Activated naive CD8-positive, alpha-beta T cell treated with anti-CD3 and anti-CD28 coated beads, Interleukin-2, amount 10 ng/mL, durations not matched to agents 7 days and 5 days (primary cell): ENCODE data around the gene COX6B1. TPM values are rescaled to one million over a fixed set of nuclear protein-coding genes. Genes with fewer than 3 reads are reported as not detected.
"Not testable (repeated sequence)": the region's sequence is repeated elsewhere in the genome, so short reads cannot be mapped to it uniquely, and the experiment has no call there.

Experiments used
- ATAC-seq: fragments of 150-1000 bp; cut with Tn5 transposase; one replicate; pipeline ENCODE4 v1.10.0; 2021; ENCODE audit warnings: low read depth, moderate library complexity
- POLR2A ChIA-PET: fragments of 350-600 bp; sonication (Branson Sonifier 250); formaldehyde crosslinking; loops from one replicate; lab custom pipeline; 2021; ENCODE audit warnings: antibody characterized with exemption; lab: Charles Lee
- DNase-seq: peaks from one replicate; pipeline ENCODE4 v3.0.0; 2021
- H3K27ac Mint-ChIP-seq: one replicate; pipeline ENCODE4 v1.8.0; 2022; ENCODE audit warnings: mild to moderate bottlenecking, mixed read lengths
- H3K27me3 Mint-ChIP-seq: one replicate; pipeline ENCODE4 v1.8.0; 2022; ENCODE audit warnings: mild to moderate bottlenecking, moderate library complexity, mixed read lengths
- H3K36me3 Mint-ChIP-seq: one replicate; pipeline ENCODE4 v1.8.0; 2021; ENCODE audit warnings: mild to moderate bottlenecking, mixed read lengths
- H3K4me1 Mint-ChIP-seq: one replicate; pipeline ENCODE4 v1.8.0; 2021; ENCODE audit warnings: mixed read lengths
- H3K4me3 Mint-ChIP-seq: one replicate; pipeline ENCODE4 v1.8.0; 2022; ENCODE audit warnings: mild to moderate bottlenecking, moderate library complexity, mixed read lengths
- H3K9me3 Mint-ChIP-seq: one replicate; pipeline ENCODE4 v1.8.0; 2021; ENCODE audit warnings: mixed read lengths
- total RNA-seq, 2 experiments: library from RNA; stranded (reverse); gene quantifications; one replicate each; pipeline ENCODE4 v1.2.3, GENCODE V29; 2021

The COX6B1 gene
- total RNA-seq, 2 experiments from 2014 or later: 407 to 412 TPM

DNA sequence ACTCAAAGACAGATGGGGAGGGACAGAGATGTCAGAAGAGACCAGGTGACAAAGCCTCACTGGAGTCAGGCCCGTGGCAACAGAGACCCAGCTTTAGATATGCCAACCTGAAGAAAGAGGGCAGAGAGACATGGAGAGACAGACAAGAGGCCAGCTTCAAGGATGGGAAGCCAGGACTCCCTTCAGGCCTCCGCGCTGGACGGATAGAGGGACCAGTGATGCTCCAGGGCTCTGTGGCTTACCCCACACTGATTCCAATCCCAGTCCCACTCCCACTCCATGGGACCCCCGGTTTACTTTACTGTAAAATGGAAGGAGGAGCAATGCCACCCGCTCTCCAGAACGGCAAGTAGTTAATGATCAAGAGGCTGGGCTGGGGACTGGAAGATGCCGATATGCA is 8.3 kb upstream of the COX6B1 start:
- Mint-ChIP-seq H3K4me1 (peaks cover 25% of the 10 kb centered on the region), H3K9me3 (no peaks in the 10 kb centered on the region), H3K36me3 (peaks cover 12% of the 10 kb centered on the region), H3K27me3 (no peaks in the 10 kb centered on the region), H3K27ac (no peak overlapping the region), H3K4me3 (no peak overlapping the region)
- no peak for ATAC-seq
- POLR2A ChIA-PET: interaction anchor here (0.6 kb wide), 1 partner anchor 42 kb away, joined by 4 read pairs; no protein-coding TSS in a partner anchor
- DNase-seq: no peak

DNA sequence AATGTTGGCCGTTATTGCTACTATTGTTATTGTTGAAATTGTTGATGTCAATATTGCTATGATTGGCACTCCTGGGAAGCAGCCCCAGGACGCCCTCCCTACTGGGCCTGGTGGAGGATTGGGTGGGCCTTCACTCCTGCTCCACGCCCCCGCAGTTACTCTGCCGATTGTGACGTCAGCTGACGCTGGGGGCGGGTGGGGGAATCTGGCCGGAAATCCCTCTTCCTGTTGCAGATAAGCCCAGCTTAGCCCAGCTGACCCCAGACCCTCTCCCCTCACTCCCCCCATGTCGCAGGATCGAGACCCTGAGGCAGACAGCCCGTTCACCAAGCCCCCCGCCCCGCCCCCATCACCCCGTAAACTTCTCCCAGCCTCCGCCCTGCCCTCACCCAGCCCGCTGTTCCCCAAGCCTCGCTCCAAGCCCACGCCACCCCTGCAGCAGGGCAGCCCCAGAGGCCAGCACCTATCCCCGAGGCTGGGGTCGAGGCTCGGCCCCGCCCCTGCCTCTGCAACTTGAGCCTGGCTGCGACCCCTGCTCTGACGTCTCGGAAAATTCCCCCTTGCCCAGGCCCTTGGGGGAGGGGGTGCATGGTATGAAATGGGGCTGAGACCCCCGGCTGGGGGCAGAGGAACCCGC is 6.5 kb upstream of the COX6B1 start, which contains the start of gene ETV2:
Gene ETV2 (plus strand): TSS at position 231 of the 637 bp plus-strand sequence. CDS start 716 bp downstream, outside the sequence.
- peaks cover 8% of the 10 kb centered on the region for H3K36me3 Mint-ChIP-seq
- peaks cover 34% of the 10 kb centered on the region for H3K4me1 Mint-ChIP-seq
- peak within 1 kb of the TSS; percentile 82 for H3K4me3 Mint-ChIP-seq
- peak within 1 kb of the TSS; percentile 80 for H3K27ac Mint-ChIP-seq
- DNase-seq (peak; percentile 76), ATAC-seq (no peak)
- no peaks in the 10 kb centered on the region for H3K27me3 Mint-ChIP-seq
- no peaks in the 10 kb centered on the region for H3K9me3 Mint-ChIP-seq
- POLR2A ChIA-PET: interaction anchor here (0.6 to 3.6 kb wide), 4 partner anchors 12 to 71 kb away, joined by 3 to 14 read pairs (median 4); no protein-coding TSS in a partner anchor

DNA sequence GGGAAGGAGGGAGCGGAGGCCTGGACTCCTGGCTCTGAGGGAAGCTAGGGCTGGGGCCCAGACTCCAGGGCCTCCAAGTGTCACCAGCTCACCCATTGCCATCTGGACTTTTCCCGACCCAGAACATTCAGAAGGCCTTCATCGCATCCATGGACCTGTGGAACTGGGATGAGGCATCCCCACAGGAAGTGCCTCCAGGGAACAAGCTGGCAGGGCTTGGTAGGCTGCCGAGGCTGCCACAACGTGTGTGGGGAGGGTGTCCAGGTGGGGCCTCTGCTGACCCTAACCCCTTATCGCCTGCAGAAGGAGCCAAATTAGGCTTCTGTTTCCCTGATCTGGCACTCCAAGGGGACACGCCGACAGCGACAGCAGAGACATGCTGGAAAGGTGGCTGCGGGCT is 5.8 kb upstream of the COX6B1 start:
- peaks cover 5% of the 10 kb centered on the region for H3K36me3 Mint-ChIP-seq
- peak overlapping the region; percentile 80 for H3K27ac Mint-ChIP-seq
- H3K9me3 Mint-ChIP-seq: no peaks in the 10 kb centered on the region
- no peaks in the 10 kb centered on the region for H3K27me3 Mint-ChIP-seq
- peak overlapping the region; percentile 82 for H3K4me3 Mint-ChIP-seq
- DNase-seq (no peak), ATAC-seq (no peak)
- POLR2A ChIA-PET: interaction anchor here (0.7 to 3.6 kb wide), 9 partner anchors 8 to 104 kb away, joined by 3 to 14 read pairs (median 5); partner anchors contain the start of genes PSENEN and U2AF1L4
- H3K4me1 Mint-ChIP-seq: peaks cover 33% of the 10 kb centered on the region

DNA sequence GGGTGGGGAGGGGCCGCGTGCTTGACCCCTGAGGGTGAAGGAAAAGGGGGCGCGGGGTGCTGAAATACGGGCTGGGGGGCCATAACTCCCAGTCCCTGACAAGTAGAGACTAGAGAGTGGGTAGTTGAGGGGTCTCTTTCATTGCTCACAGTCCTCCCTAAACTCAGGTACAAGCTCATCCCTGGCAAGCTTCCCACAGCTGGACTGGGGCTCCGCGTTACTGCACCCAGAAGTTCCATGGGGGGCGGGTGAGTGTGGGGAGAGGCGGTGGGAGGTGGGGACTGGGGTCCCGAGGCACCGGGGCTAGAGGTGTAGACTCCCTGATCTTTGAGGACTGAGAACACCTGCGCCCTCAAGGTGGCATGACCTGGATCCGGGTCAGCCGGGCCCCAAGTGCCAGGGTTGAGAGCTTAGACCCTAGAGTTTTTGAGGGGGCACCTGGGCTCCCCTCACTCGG is 5.3 kb upstream of the COX6B1 start:
- no peaks in the 10 kb centered on the region for H3K9me3 Mint-ChIP-seq
- POLR2A ChIA-PET: interaction anchor here (0.7 to 3.6 kb wide), 12 partner anchors 8 to 131 kb away, joined by 3 to 21 read pairs (median 5); partner anchors contain the start of genes HAUS5, PSENEN and U2AF1L4
- H3K4me3 Mint-ChIP-seq: peak overlapping the region; percentile 82
- H3K36me3 Mint-ChIP-seq: peaks cover 4% of the 10 kb centered on the region
- ATAC-seq: no peak
- H3K27me3 Mint-ChIP-seq: no peaks in the 10 kb centered on the region
- peaks cover 34% of the 10 kb centered on the region for H3K4me1 Mint-ChIP-seq
- no peak for DNase-seq
- H3K27ac Mint-ChIP-seq: peak overlapping the region; percentile 80

DNA sequence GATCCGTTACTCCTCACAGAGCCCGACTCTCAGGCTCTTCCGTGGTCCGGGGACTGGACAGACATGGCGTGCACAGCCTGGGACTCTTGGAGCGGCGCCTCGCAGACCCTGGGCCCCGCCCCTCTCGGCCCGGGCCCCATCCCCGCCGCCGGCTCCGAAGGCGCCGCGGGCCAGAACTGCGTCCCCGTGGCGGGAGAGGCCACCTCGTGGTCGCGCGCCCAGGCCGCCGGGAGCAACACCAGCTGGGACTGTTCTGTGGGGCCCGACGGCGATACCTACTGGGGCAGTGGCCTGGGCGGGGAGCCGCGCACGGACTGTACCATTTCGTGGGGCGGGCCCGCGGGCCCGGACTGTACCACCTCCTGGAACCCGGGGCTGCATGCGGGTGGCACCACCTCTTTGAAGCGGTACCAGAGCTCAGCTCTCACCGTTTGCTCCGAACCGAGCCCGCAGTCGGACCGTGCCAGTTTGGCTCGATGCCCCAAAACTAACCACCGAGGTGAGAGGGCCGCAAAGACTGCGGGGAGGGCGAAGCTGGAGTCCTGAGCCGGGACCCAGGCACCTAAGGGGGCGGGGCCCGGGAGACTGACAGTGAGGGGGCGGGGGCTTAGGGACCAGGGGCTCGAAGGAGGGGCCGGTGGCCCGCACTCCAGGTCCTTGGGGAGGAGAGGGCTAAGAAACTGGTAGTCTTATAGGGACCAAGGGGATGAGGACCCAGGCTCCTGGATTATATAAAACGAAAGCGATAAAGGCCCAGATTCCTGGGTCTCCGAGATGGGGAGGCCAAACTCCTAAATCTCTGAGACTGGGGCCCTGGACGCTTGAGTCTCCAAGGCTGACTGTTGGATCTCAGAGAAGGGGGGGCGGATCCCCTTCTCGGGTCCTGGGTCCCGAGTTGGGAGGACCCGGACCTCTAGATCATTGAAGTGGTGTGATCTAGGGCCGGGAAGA is 4.6 kb upstream of the COX6B1 start:
- POLR2A ChIA-PET: interaction anchor here (0.6 to 3.6 kb wide), 23 partner anchors 9 to 411 kb away, joined by 3 to 21 read pairs (median 4); partner anchors contain the start of genes HAUS5, IGFLR1, PSENEN and RBM42
- Mint-ChIP-seq H3K9me3 (no peaks in the 10 kb centered on the region), H3K27me3 (no peaks in the 10 kb centered on the region), H3K4me1 (peaks cover 34% of the 10 kb centered on the region), H3K27ac (peak overlapping the region; percentile 80), H3K36me3 (no peaks in the 10 kb centered on the region), H3K4me3 (peak overlapping the region; percentile 82)
- DNase-seq (peak; percentile 90), ATAC-seq (peak; percentile 35)

DNA sequence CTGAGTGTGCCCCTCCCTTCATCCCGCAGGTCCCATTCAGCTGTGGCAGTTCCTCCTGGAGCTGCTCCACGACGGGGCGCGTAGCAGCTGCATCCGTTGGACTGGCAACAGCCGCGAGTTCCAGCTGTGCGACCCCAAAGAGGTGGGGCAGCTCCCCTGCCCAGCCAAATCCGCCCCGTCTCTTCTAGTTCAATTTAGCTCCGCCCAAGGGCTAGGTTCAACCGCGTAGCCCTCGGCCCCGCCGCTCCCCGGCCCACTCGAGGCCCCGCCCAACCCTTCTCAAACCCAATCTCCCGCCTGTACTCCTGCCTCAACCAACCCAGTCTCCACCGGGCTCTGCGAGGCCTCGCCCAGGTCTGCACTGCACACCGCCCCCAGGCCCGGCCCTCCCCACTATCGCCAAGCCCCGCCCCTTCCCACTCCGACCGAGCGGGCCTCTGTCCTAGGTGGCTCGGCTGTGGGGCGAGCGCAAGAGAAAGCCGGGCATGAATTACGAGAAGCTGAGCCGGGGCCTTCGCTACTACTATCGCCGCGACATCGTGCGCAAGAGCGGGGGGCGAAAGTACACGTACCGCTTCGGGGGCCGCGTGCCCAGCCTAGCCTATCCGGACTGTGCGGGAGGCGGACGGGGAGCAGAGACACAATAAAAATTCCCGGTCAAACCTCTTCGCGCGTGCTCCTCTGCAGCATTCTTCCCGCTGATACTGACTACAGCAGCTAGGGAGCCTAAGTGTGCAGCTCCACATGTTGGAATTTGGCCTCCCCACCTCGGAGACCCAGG is 3.7 kb upstream of the COX6B1 start:
- H3K27me3 Mint-ChIP-seq: no peaks in the 10 kb centered on the region
- H3K27ac Mint-ChIP-seq: peak overlapping the region; percentile 80
- POLR2A ChIA-PET: interaction anchor here (0.6 to 3.6 kb wide), 21 partner anchors 10 to 410 kb away, joined by 3 to 21 read pairs (median 4); partner anchors contain the start of genes HAUS5, HSPB6, IGFLR1 and PSENEN
- no peaks in the 10 kb centered on the region for H3K9me3 Mint-ChIP-seq
- H3K4me3 Mint-ChIP-seq: peak overlapping the region; percentile 82
- peaks cover 41% of the 10 kb centered on the region for H3K4me1 Mint-ChIP-seq
- no peaks in the 10 kb centered on the region for H3K36me3 Mint-ChIP-seq
- ATAC-seq: peak; percentile 84
- DNase-seq: peak; percentile 93

DNA sequence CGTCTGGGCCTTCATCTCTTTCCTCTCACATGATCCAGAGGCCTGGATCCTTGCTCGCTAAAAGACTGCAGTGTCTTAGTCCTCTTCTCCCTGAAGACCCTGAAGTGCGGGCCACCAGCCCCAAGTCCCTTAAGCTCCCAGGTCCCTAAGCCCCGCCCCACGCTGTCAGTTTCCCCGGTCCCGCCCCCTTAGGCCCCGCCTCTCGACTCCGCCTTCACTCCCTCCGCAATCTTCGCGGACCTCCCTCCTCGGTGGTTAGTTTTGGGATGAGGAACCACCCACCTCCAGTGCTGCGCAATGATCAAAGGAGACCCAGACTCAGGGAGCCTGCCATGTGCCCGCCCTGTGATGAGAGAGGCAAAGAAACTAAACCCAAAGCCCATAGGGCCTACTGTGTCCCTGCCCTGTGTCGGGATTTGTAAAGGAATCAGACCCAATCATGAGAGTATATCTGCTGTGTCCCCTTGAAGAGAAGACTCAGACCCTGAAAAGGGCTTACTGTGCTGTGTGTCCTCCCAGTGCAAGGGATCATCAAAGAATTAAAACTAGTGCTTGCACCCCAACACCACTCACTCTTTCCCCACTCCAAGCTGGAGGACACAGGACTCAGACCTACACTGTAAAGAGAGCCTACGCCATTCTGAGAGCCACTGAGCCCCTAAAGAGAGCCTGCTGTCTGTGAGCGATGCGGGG is 3.0 kb upstream of the COX6B1 start:
- POLR2A ChIA-PET: interaction anchor here (0.6 to 3.6 kb wide), 12 partner anchors 13 to 112 kb away, joined by 3 to 21 read pairs (median 4); partner anchors contain the start of genes HAUS5, HSPB6 and RBM42
- H3K36me3 Mint-ChIP-seq: no peaks in the 10 kb centered on the region
- DNase-seq: peak; percentile 84
- no peak for ATAC-seq
- H3K4me1 Mint-ChIP-seq: peaks cover 43% of the 10 kb centered on the region
- peak overlapping the region; percentile 80 for H3K27ac Mint-ChIP-seq
- peak overlapping the region; percentile 82 for H3K4me3 Mint-ChIP-seq
- no peaks in the 10 kb centered on the region for H3K27me3 Mint-ChIP-seq
- H3K9me3 Mint-ChIP-seq: no peaks in the 10 kb centered on the region

DNA sequence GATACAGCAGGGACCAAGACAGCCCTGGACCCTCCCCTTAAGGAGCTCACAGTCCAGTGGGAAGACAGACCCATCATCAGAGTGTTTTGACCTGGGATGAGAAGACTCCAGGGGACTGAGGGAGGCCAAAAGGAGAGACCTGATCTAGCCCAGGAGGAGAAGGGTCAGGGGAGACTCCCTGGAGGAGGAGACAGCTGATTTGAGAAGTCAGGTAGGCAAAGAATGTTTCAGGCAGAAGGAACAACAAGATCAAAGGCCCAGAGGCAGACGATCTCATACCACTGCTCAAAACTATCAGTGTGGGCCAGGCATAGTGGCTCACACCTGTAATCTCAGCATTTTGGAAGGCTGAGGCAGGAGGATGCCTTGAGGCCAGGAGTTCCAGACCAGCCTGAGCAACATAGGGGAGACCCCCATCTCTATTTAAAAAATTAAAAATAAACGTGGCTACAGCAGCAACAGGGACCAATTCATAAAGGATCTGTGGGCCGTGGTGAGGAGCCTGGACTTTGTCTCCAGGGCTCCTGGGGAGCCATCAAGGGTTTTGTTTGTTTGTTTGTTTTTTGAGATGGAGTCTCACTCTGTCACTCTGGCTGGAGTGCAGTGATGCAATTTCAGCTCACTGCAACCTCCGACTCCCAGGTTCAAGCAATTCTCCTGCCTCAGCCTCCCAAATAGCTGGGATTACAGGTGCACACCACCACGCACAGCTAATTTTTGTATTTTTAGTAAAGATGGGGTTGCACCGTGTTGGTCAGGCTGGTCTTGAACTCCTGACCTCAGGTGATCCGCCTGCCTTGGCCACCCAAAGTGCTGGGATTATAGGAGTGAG is 2.2 kb upstream of the COX6B1 start:
- peaks cover 47% of the 10 kb centered on the region for H3K4me1 Mint-ChIP-seq
- H3K9me3 Mint-ChIP-seq: no peaks in the 10 kb centered on the region
- ATAC-seq: no peak
- no peak overlapping the region for H3K27ac Mint-ChIP-seq
- POLR2A ChIA-PET: interaction anchor here (0.6 to 3.3 kb wide), 3 partner anchors 33 to 95 kb away, joined by 3 to 21 read pairs (median 3); partner anchors contain the start of gene HAUS5
- H3K36me3 Mint-ChIP-seq: no peaks in the 10 kb centered on the region
- DNase-seq: no peak
- H3K4me3 Mint-ChIP-seq: no peak overlapping the region
- H3K27me3 Mint-ChIP-seq: no peaks in the 10 kb centered on the region

DNA sequence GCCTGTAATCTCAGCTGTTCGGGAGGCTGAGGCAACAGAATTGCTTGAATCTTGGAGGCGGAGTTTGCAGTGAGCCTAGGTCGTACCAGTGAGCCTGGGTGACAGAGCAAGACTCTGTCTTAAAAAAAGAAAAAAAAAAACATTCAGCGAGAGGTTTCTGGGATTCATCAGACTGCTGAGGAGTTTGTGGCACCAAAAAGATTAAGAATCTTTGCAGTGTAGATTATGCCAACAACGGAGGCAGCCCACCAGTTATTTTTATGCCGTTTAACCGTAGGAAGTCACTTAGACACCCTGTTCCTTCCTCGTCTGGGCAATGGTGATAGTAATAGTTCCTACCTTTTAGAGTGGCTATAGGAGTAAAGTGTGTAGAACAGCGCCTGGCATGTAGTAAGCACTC is 2.5 kb downstream of the COX6B1 start:
- Mint-ChIP-seq H3K27me3 (no peaks in the 10 kb centered on the region), H3K27ac (no peak overlapping the region), H3K9me3 (no peaks in the 10 kb centered on the region), H3K4me1 (peaks cover 26% of the 10 kb centered on the region), H3K36me3 (peaks cover 12% of the 10 kb centered on the region), H3K4me3 (no peak overlapping the region)
- ATAC-seq (no peak), DNase-seq (no peak)
- POLR2A ChIA-PET: no interaction called here

DNA sequence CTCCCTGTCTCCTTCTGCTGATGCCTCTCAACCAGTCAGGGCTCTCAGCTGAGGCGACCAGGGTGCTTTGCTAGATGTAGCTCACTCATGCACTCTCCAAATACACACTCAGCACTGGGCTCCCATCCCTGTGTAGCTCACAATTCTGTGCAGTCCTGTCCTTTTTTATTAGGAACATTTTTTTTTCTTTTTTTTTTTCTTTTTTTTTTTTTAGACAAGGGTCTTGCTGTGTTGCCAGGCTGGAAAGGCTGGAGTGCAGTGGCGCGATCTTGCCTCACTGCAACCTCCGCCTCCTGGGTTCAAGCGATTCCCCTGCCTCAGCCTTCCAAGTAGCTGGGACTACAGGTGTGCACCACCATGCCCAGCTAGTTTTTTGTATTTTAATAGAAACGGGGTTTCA is 6.7 kb downstream of the COX6B1 start:
- POLR2A ChIA-PET, H3K4me3 Mint-ChIP-seq, H3K9me3 Mint-ChIP-seq, H3K27ac Mint-ChIP-seq, ATAC-seq, DNase-seq, H3K27me3 Mint-ChIP-seq: not testable (repeated sequence)
- Mint-ChIP-seq H3K4me1 (peaks cover 12% of the 10 kb centered on the region), H3K36me3 (peaks cover 30% of the 10 kb centered on the region)

DNA sequence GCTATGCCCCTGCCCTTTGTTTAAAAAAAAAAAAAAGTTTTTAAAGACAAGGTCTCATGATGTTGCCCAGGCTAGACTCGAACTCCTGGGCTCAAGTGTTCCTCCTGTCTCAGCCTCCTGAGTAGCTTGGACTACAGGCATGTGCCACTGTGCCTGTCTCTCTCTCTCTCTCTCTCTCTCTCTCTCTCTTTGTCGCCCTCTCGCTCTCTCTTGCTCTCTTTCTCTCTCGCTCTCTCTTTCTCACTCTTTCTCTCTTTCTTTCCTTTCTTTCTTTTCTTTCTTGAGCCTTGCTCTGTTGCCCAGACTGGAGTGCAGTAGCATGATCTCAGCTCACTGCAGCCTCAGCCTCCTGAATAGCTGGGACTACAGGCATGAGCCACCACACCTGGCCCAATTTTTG is 7.5 kb downstream of the COX6B1 start:
- Mint-ChIP-seq H3K36me3 (peaks cover 31% of the 10 kb centered on the region), H3K4me1 (peaks cover 11% of the 10 kb centered on the region), H3K4me3 (no peak overlapping the region), H3K27me3 (no peaks in the 10 kb centered on the region), H3K27ac (no peak overlapping the region), H3K9me3 (no peaks in the 10 kb centered on the region)
- POLR2A ChIA-PET: interaction anchor here (0.6 kb wide), 1 partner anchor 11 kb away, joined by 3 read pairs; no protein-coding TSS in a partner anchor
- DNase-seq: no peak
- no peak for ATAC-seq
